GM23338 (cell line): ENCODE measurements around the gene PHYHD1. TPM values are rescaled to one million over a fixed set of nuclear protein-coding genes. Genes with fewer than 3 reads are reported as not detected.
A peak's percentile ranks its signal among the peaks of the same experiment; 100 is the strongest.

Source experiments
- ATAC-seq: fragments of 200-7000 bp; cut with Tn5 transposase; 3 replicates; pipeline ENCODE4 v1.9.1; 2020
- DNase-seq: peaks from one replicate; pipeline ENCODE4 v3.0.0-alpha.2; 2015; ENCODE audit warnings: low spot score
- H2AFZ ChIP-seq: fragments of 200-600 bp; sonication (generic); 2 replicates; pipeline ENCODE4 v1.8.0; 2016; ENCODE audit warnings: antibody characterized with exemption, mild to moderate bottlenecking, moderate library complexity
- H3F3A ChIP-seq: fragments of 200-600 bp; sonication (generic); replicated peaks from 2 replicates; pipeline ENCODE4 v1.8.0; 2017; ENCODE audit warnings: antibody characterized with exemption, mixed run types, low read depth
- H3K27ac ChIP-seq: fragments of 200-600 bp; sonication (generic); 2 replicates; pipeline ENCODE4 v1.6.1; 2016; ENCODE audit warnings: low read depth
- H3K27me3 ChIP-seq: fragments of 200-600 bp; sonication (generic); 2 replicates; pipeline ENCODE4 v1.8.0; 2016; ENCODE audit warnings: mild to moderate bottlenecking, mixed run types, moderate library complexity; ENCODE audit not compliant: insufficient read depth
- H3K36me3 ChIP-seq: fragments of 200-600 bp; sonication (generic); 2 replicates; pipeline ENCODE4 v1.8.0; 2016; ENCODE audit warnings: mild to moderate bottlenecking; ENCODE audit not compliant: insufficient read depth
- H3K4me1 ChIP-seq: fragments of 200-600 bp; sonication (generic); 2 replicates; pipeline ENCODE4 v1.8.0; 2016; ENCODE audit warnings: mild to moderate bottlenecking, moderate library complexity; ENCODE audit not compliant: insufficient read depth
- H3K4me2 ChIP-seq: fragments of 200-600 bp; sonication (generic); 2 replicates; pipeline ENCODE4 v1.7.1; 2017; ENCODE audit warnings: mixed run types
- H3K4me3 ChIP-seq: fragments of 200-600 bp; sonication (generic); 2 replicates; pipeline ENCODE4 v1.6.1; 2016; ENCODE audit warnings: mixed run types
- H3K79me2 ChIP-seq: fragments of 200-600 bp; sonication (generic); replicated peaks from 2 replicates; pipeline ENCODE4 v1.8.0; 2017; ENCODE audit warnings: mild to moderate bottlenecking; ENCODE audit not compliant: insufficient read depth
- H3K9me2 ChIP-seq: fragments of 200-600 bp; sonication (generic); 2 replicates; pipeline ENCODE4 v1.8.0; 2017; ENCODE audit not compliant: insufficient read depth
- H4K20me1 ChIP-seq: fragments of 200-600 bp; sonication (generic); replicated peaks from 2 replicates; pipeline ENCODE4 v1.8.0; 2017; ENCODE audit warnings: mild to moderate bottlenecking; ENCODE audit not compliant: insufficient read depth
- H3K27ac Mint-ChIP-seq: 2 replicates; pipeline ENCODE4 v1.8.0; 2020; ENCODE audit warnings: inconsistent platforms, mild to moderate bottlenecking, moderate library complexity, mixed read lengths
- H3K27me3 Mint-ChIP-seq: 3 replicates; pipeline ENCODE4 v1.8.0; 2022; ENCODE audit warnings: low read depth, mild to moderate bottlenecking, moderate library complexity, mixed read lengths, inconsistent platforms; ENCODE audit not compliant: insufficient read depth, poor library complexity
- H3K36me3 Mint-ChIP-seq: 3 replicates; pipeline ENCODE4 v1.8.0; 2021; ENCODE audit warnings: low read depth, mild to moderate bottlenecking, inconsistent platforms, moderate library complexity, mixed read lengths
- H3K4me1 Mint-ChIP-seq: 3 replicates; pipeline ENCODE4 v1.8.0; 2020; ENCODE audit warnings: mild to moderate bottlenecking, inconsistent platforms, mixed read lengths
- H3K4me3 Mint-ChIP-seq: 3 replicates; pipeline ENCODE4 v1.8.0; 2021; ENCODE audit warnings: moderate library complexity, mild to moderate bottlenecking, inconsistent platforms, mixed read lengths
- H3K9me3 Mint-ChIP-seq: 3 replicates; pipeline ENCODE4 v1.8.0; 2020; ENCODE audit warnings: moderate library complexity, mild to moderate bottlenecking, inconsistent platforms, mixed read lengths
- CREB1 ChIP-seq: fragments of 250-450 bp; sonication (Bioruptor Pico); IDR thresholded peaks from 2 replicates; pipeline ENCODE4 v1.5.0; 2020; ENCODE audit warnings: low read depth, mild to moderate bottlenecking, moderate library complexity
- POLR2AphosphoS5 ChIP-seq: IDR thresholded peaks from 2 replicates; pipeline ENCODE4 v1.6.1; 2016; ENCODE audit warnings: antibody characterized with exemption, low read depth
- STAT1 ChIP-seq: IDR thresholded peaks from one replicate; pipeline ENCODE4 v1.6.1; 2016; ENCODE audit warnings: antibody characterized with exemption; ENCODE audit not compliant: unreplicated experiment
- ZNF114 ChIP-seq: fragments of 250-450 bp; sonication (Bioruptor Pico); IDR thresholded peaks from 2 replicates; pipeline ENCODE4 v1.5.0; 2020; ENCODE audit warnings: mild to moderate bottlenecking, moderate library complexity
- ZNF462 ChIP-seq: fragments of 250-450 bp; sonication (Bioruptor Pico); IDR thresholded peaks from 2 replicates; pipeline ENCODE4 v1.5.0; 2020; ENCODE audit warnings: mild to moderate bottlenecking, moderate library complexity
- polyA plus RNA-seq: library from polyadenylated mRNA; unstranded; fragments of >200 nt; fragmentation: Nextera tagmentation; extraction: Ambion mirVana; gene quantifications from 2 replicates; pipeline ENCODE4 v1.2.1, GENCODE V29; 2016
- total RNA-seq: library from RNA; depleted of rRNA; stranded (reverse); fragments of >200 nt; shearing (Covaris generic); gene quantifications from 2 replicates; pipeline ENCODE4 v1.2.3, GENCODE V29; 2014

The PHYHD1 gene
- total and polyA plus RNA-seq, 2 experiments from 2014 or later = 10.4 to 16.8 TPM

DNA sequence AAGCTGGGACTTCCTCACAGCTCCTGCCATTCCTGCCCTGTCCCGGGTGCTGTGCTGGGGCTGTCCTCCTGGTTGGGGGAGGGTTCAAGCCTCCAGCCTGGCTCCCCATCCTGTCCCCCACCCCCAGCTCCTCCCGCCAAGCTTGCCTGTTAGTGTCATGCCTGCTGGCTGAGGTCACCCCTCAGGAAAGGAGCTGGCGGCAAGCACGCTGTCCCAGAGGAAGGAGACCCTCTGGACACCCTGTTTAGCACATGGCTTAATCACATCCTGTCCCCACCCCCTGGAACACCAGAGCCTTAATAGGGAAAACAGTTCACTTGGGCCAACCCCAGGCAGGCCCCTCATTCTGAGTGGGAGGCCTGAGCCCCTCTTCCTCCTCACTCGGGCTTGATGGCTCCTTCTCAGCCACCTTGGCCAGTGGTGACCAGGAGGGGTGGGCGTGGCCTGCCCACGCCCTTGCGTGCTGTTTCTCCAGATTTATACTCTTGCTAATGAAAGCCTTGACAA, 9.2 kb upstream of the PHYHD1 start:
- peaks cover 5% of the 10 kb centered on the region; the same call in 1 of the 2 replicates for H3K36me3 ChIP-seq
- peaks cover 31% of the 10 kb centered on the region for H3K79me2 ChIP-seq

DNA sequence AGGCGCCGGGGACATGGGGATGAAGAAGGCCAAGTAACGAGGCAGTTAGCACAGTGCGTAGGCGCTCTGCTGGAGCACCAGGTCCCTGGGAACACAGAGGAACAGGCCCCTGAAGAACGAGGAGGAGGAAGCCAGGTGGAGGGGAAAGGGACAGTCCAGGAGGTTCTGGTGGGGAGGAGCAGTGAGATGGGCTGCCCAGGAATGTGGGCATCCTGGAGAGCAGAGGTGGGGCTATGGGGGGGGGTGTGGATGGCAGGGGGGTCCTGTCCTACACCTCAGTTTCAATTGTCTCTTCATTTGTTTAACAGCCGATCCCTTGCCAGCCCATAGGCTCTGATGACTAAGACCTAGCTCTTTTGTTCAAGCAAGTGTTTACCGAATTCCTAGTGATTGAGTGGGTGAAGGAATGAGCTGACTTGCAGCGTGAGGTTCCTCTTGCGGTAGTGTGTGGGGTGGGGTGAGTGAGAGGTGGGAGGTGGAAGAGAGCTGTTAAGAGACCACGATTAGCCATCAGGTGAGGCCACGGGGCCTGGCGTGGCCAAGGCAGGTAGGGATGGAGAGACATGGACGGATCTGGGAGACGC, 8.4 kb upstream of the PHYHD1 start:
- Histone ChIP-seq H3K79me2 (peaks cover 31% of the 10 kb centered on the region), H3K9me2 (no peaks in the 10 kb centered on the region), H3K27ac (peak overlapping the region; percentile 94), H3F3A (no peaks in the 10 kb centered on the region), H4K20me1 (peaks cover 16% of the 10 kb centered on the region; the same call in 1 of the 2 replicates), H3K4me3 (no peak overlapping the region), H3K36me3 (peaks cover 5% of the 10 kb centered on the region; the same call in 1 of the 2 replicates), H3K27me3 (no peaks in the 10 kb centered on the region), H3K4me1 (peaks cover 13% of the 10 kb centered on the region), H2AFZ (no peak overlapping the region), H3K4me2 (peak overlapping the region; percentile 64)
- ATAC-seq (peak; percentile 70), DNase-seq (peak; percentile 53)
- Mint-ChIP-seq H3K27ac (peak overlapping the region; percentile 95), H3K4me3 (no peak overlapping the region; the same call in 2 of the 3 replicates), H3K27me3 (peaks cover 6% of the 10 kb centered on the region), H3K36me3 (peaks cover 67% of the 10 kb centered on the region), H3K9me3 (no peaks in the 10 kb centered on the region), H3K4me1 (peaks cover 32% of the 10 kb centered on the region)
- TF ChIP-seq ZNF462 (CRISPR knock-in tag) (no peak), STAT1 (no peak), CREB1 (CRISPR knock-in tag) (no peak)

More for the DNA sequence above, 9.2 kb upstream of the PHYHD1 start:
- Histone ChIP-seq H3K9me2 (no peaks in the 10 kb centered on the region), H3K4me1 (peaks cover 13% of the 10 kb centered on the region), H4K20me1 (peaks cover 16% of the 10 kb centered on the region; the same call in 1 of the 2 replicates), H2AFZ (no peak overlapping the region), H3K4me3 (no peak overlapping the region), H3K27ac (peak overlapping the region; percentile 94), H3F3A (no peaks in the 10 kb centered on the region), H3K27me3 (no peaks in the 10 kb centered on the region), H3K4me2 (peak overlapping the region; percentile 64)
- H3K36me3 Mint-ChIP-seq = peaks cover 68% of the 10 kb centered on the region
- peak; percentile 26 for ATAC-seq
- no peaks in the 10 kb centered on the region for H3K9me3 Mint-ChIP-seq
- no peak overlapping the region for H3K4me3 Mint-ChIP-seq
- TF ChIP-seq ZNF114 (CRISPR knock-in tag) = no peak
- no peak for TF ChIP-seq POLR2AphosphoS5
- no peak for TF ChIP-seq CREB1 (CRISPR knock-in tag)
- peak; percentile 28 for DNase-seq
- peaks cover 32% of the 10 kb centered on the region for H3K4me1 Mint-ChIP-seq
- H3K27ac Mint-ChIP-seq = peak overlapping the region; percentile 95
- peaks cover 6% of the 10 kb centered on the region for H3K27me3 Mint-ChIP-seq
